Activated T-helper 17 cell treated with anti-CD3 and anti-CD28 coated beads, Interleukin-2, amount 50 U/mL, for 72 hours (primary cell): Measurements from ENCODE around the gene PACS1. TPM values are rescaled to one million over a fixed set of nuclear protein-coding genes. Genes with fewer than 3 reads are reported as not detected.
"Not testable (repeated sequence)": the region's sequence is repeated elsewhere in the genome, so short reads cannot be mapped to it uniquely, and the experiment has no call there.

ENCODE experiments used
- ATAC-seq: fragments of 150-1000 bp; cut with Tn5 transposase; replicated peaks from 2 replicates; pipeline ENCODE4 v1.10.0; 2021; ENCODE audit warnings: mild to moderate bottlenecking, moderate library complexity
- H3K27ac Mint-ChIP-seq: one replicate; pipeline ENCODE4 v1.8.0; 2022; ENCODE audit warnings: mixed read lengths
- H3K27me3 Mint-ChIP-seq: one replicate; pipeline ENCODE4 v1.8.0; 2022; ENCODE audit warnings: mixed read lengths
- H3K36me3 Mint-ChIP-seq: one replicate; pipeline ENCODE4 v1.8.0; 2022; ENCODE audit warnings: low read depth, mild to moderate bottlenecking, mixed read lengths
- H3K4me1 Mint-ChIP-seq: one replicate; pipeline ENCODE4 v1.8.0; 2022; ENCODE audit warnings: mixed read lengths
- H3K4me3 Mint-ChIP-seq: one replicate; pipeline ENCODE4 v1.8.0; 2022; ENCODE audit warnings: mild to moderate bottlenecking, mixed read lengths
- H3K9me3 Mint-ChIP-seq: one replicate; pipeline ENCODE4 v1.8.0; 2022; ENCODE audit warnings: mixed read lengths
- total RNA-seq, 2 donors: library from RNA; stranded (reverse); gene quantifications; one replicate each; pipeline ENCODE4 v1.2.3, GENCODE V29; 2022

PACS1 gene
- total RNA-seq, 2 donors from 2014 or later, result 84.5 to 105 TPM

DNA sequence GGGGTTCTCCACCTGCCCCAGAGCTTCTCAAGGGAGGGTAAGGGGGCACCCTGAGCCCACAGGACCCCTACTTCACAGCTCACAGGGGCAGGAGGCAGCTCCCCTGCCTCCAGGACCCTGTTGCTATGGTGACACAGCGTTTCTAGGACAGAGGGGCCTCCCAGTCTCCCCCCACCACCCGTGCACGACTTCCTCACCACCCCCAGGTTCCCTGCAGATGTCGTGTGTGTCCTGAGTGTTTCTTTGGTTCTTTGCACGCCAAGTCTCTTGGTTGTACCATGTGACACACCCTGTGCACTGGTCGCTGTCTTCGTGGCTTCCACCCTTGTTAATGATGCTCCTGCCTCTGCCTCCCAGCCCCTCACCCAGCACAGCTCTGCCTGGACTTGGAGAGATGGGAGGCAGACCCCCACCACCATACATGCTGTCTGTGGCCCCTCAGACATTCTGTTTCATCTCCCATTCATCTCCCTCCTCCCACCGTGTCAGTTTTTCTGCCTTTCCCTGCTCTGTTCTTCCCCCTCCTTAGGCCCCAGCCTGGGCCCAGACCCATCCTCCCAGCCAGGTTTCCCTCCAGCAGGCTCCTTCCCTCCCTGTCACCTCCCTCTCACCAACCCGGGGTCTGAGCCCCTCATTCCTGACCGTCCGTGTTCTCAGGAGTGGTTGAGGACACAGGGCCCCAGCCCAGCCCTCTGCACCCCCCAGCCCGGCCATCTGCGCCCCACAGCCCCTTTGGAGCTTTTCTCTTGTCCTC, 173.9 kb downstream of the PACS1 start:
- peak overlapping the region; percentile 83 for H3K27ac Mint-ChIP-seq
- no peak for ATAC-seq
- H3K9me3 Mint-ChIP-seq, result no peaks in the 10 kb centered on the region
- H3K4me3 Mint-ChIP-seq, result no peak overlapping the region
- no peaks in the 10 kb centered on the region for H3K27me3 Mint-ChIP-seq
- no peaks in the 10 kb centered on the region for H3K4me1 Mint-ChIP-seq
- H3K36me3 Mint-ChIP-seq, result peaks cover 60% of the 10 kb centered on the region

- peak overlapping the region; percentile 63 for H3K27ac Mint-ChIP-seq
Measured at GRCh38 chr11:66247295-66247694, 177.2 kb downstream of the PACS1 start.

DNA sequence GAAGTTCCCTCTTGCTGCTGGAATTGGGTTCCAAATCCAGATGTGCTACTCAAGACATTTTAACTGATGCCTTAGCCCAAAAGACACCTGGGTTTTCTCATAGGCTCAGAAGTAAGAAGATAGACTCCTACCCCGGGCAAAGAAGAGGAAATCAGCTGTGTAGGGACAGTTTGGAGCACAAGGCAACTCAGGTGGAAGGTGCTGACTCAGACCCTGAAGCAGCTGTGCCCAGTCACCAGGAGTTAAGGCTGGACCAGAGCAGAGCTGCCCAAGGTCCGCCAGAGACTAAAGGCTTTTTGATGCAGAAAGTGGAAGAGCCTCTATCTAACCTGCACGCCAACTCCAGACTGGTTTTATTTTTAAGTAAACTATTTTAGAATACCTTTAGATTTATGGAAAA, 177.7 kb downstream of the PACS1 start:
- Mint-ChIP-seq H3K9me3 (no peaks in the 10 kb centered on the region), H3K4me1 (peaks cover 4% of the 10 kb centered on the region), H3K4me3 (no peak overlapping the region), H3K27me3 (no peaks in the 10 kb centered on the region), H3K36me3 (peaks cover 34% of the 10 kb centered on the region), H3K27ac (peak overlapping the region; percentile 63)
- ATAC-seq, result no peak

More at GRCh38 chr11:66247295-66247694, 177.2 kb downstream of the PACS1 start:
- Mint-ChIP-seq H3K27me3 (no peaks in the 10 kb centered on the region), H3K4me1 (peaks cover 4% of the 10 kb centered on the region), H3K4me3 (no peak overlapping the region), H3K9me3 (no peaks in the 10 kb centered on the region), H3K36me3 (peaks cover 36% of the 10 kb centered on the region)
- no peak for ATAC-seq

DNA sequence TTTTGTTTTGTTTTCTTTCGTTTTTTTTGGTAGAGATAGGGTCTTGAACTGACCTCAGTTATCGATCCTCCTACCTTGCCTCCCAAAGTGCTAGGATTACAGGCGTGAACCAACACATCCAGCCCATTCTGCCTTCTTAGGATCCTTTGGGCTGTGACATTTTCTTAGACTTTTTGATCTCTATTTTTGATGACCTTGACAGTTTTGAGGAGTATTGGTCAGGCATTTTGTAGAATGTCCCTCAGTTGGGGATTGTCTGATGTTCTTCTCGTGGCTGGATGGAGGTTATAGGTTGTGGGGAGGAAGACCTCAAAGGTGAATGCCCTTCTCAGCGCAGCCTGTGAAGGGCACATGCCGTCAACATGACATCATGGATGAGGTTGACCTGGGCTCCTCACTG, 178.8 kb downstream of the PACS1 start:
- Mint-ChIP-seq H3K4me1 (peaks cover 4% of the 10 kb centered on the region), H3K27ac (peak overlapping the region; percentile 13), H3K36me3 (peaks cover 33% of the 10 kb centered on the region), H3K27me3 (no peaks in the 10 kb centered on the region), H3K4me3 (no peak overlapping the region), H3K9me3 (no peaks in the 10 kb centered on the region)
- ATAC-seq, result no peak

DNA sequence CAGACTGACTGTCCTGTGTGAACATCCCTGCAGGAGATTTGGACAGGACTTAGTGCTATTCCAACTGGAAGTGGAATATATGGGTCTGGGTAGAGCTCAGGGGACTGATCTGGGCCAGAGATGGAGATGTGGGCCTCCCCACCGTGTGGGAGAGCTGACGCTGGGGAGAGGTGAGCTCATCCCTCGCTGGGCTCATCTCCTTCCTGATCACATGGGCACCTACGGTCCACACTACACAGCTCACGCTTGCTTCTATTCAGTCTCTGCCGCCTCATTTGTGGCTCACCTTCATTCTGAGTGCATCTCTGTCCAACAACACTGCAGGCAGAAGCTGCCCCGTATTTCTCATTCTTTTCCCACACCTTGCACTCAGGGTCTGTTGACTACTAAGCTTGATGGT, 181.7 kb downstream of the PACS1 start:
- peak; percentile 38 for ATAC-seq
- H3K27me3 Mint-ChIP-seq, result no peaks in the 10 kb centered on the region
- H3K9me3 Mint-ChIP-seq, result no peaks in the 10 kb centered on the region
- H3K27ac Mint-ChIP-seq, result no peak overlapping the region
- no peak overlapping the region for H3K4me3 Mint-ChIP-seq
- H3K4me1 Mint-ChIP-seq, result peaks cover 7% of the 10 kb centered on the region
- H3K36me3 Mint-ChIP-seq, result peaks cover 20% of the 10 kb centered on the region

- not testable (repeated sequence) for ATAC-seq, H3K4me3 Mint-ChIP-seq, H3K4me1 Mint-ChIP-seq, H3K9me3 Mint-ChIP-seq, H3K27me3 Mint-ChIP-seq
- Mint-ChIP-seq H3K27ac (peak overlapping the region; percentile 74), H3K36me3 (peaks cover 14% of the 10 kb centered on the region)
Measured at GRCh38 chr11:66253081-66253480, 183.0 kb downstream of the PACS1 start.

- Mint-ChIP-seq H3K4me1 (peaks cover 14% of the 10 kb centered on the region), H3K9me3 (no peaks in the 10 kb centered on the region), H3K36me3 (peaks cover 63% of the 10 kb centered on the region), H3K4me3 (peak overlapping the region; percentile 96), H3K27me3 (no peaks in the 10 kb centered on the region), H3K27ac (peak overlapping the region; percentile 80)
- peak; percentile 4 for ATAC-seq
Measured at GRCh38 chr11:66258473-66258893, 188.4 kb downstream of the PACS1 start.

DNA sequence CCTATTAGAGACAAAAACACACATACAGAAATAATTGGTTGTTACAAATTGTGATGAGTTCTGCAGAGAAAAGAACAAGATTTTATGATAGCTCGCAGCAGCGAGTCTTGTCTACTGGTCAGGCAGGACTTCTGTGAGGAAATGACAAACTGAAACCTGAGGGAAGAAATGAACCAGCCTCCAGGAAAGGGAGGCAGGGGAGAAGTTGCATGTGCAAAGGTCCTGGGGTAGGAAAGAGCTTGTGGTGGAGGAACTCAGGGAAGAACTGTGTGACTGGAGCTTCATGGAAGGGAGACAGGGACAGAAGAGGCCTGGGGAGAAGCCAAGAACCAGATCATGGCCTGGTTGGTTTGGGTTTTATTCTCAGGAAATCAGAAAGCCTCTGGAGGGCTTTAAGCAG, 189.2 kb downstream of the PACS1 start:
- H3K9me3 Mint-ChIP-seq, result no peaks in the 10 kb centered on the region

DNA sequence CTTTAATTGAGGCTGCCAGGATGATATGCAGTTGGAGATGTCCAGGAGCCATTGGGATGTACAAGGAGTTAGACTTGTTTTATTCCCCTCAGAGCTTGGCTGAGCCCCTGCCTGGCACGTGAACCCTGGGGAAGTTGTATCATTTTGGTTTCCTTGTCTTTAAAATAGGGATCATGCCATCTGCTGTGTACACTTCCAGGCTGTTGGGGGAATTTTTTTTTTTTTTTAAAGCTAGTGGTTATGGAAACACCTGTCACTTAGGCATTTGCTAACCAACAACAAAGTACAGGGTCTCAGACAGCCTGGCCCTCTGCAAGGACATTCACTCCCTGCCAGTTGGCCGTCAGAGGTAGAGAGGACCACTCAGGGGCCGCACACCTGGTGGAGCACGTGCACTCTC, 189.9 kb downstream of the PACS1 start:
- Mint-ChIP-seq H3K36me3 (peaks cover 75% of the 10 kb centered on the region), H3K27me3 (no peaks in the 10 kb centered on the region), H3K4me1 (peaks cover 14% of the 10 kb centered on the region), H3K9me3 (no peaks in the 10 kb centered on the region), H3K27ac (peak overlapping the region; percentile 80), H3K4me3 (peak overlapping the region; percentile 96)
- ATAC-seq, result no peak

More for the DNA sequence above, 189.2 kb downstream of the PACS1 start:
- no peak for ATAC-seq
- Mint-ChIP-seq H3K4me1 (peaks cover 14% of the 10 kb centered on the region), H3K36me3 (peaks cover 68% of the 10 kb centered on the region), H3K27ac (peak overlapping the region; percentile 80), H3K27me3 (no peaks in the 10 kb centered on the region), H3K4me3 (peak overlapping the region; percentile 96)

GRCh38 chr11:66261578-66261977, 191.5 kb downstream of the PACS1 start:
- no peaks in the 10 kb centered on the region for H3K27me3 Mint-ChIP-seq
- H3K4me3 Mint-ChIP-seq, result no peak overlapping the region
- H3K27ac Mint-ChIP-seq, result no peak overlapping the region
- H3K36me3 Mint-ChIP-seq, result peaks cover 76% of the 10 kb centered on the region
- H3K9me3 Mint-ChIP-seq, result no peaks in the 10 kb centered on the region
- peaks cover 13% of the 10 kb centered on the region for H3K4me1 Mint-ChIP-seq
- no peak for ATAC-seq

DNA sequence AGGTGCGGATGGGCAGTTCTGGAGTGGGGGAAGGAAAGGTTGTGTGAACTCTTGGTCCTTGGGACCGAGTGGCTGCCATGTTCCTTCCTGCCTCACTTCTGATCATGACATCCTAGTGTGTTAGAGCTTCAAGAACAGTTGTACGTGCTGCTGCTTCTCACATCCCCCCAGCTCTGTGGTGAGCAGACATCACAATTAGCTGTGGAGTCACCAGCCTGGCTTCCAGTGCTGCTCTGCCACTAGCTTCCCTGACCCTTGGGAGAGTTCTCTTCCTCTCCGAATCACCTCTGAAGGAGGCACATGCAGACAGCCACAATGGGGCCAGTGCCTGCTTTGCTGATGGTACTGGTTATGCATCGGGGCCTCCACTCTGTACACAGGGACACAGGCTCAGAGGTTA, 192.1 kb downstream of the PACS1 start:
- Mint-ChIP-seq H3K36me3 (peaks cover 76% of the 10 kb centered on the region), H3K27me3 (no peaks in the 10 kb centered on the region), H3K9me3 (no peaks in the 10 kb centered on the region), H3K4me3 (no peak overlapping the region), H3K4me1 (peaks cover 12% of the 10 kb centered on the region), H3K27ac (no peak overlapping the region)
- ATAC-seq, result no peak

- H3K4me3 Mint-ChIP-seq, result no peak overlapping the region
- no peak overlapping the region for H3K27ac Mint-ChIP-seq
- H3K4me1 Mint-ChIP-seq, result peaks cover 14% of the 10 kb centered on the region
- ATAC-seq, result no peak
- no peaks in the 10 kb centered on the region for H3K9me3 Mint-ChIP-seq
- peaks cover 78% of the 10 kb centered on the region for H3K36me3 Mint-ChIP-seq
- no peaks in the 10 kb centered on the region for H3K27me3 Mint-ChIP-seq
Measured at GRCh38 chr11:66262696-66263095, 192.6 kb downstream of the PACS1 start.

GRCh38 chr11:66263231-66263630, 193.2 kb downstream of the PACS1 start:
- H3K4me3 Mint-ChIP-seq, result no peak overlapping the region
- H3K9me3 Mint-ChIP-seq, result no peaks in the 10 kb centered on the region
- H3K27ac Mint-ChIP-seq, result no peak overlapping the region
- ATAC-seq, result no peak
- H3K4me1 Mint-ChIP-seq, result peaks cover 14% of the 10 kb centered on the region
- peaks cover 79% of the 10 kb centered on the region for H3K36me3 Mint-ChIP-seq
- H3K27me3 Mint-ChIP-seq, result no peaks in the 10 kb centered on the region

- Mint-ChIP-seq H3K27me3 (no peaks in the 10 kb centered on the region), H3K4me3 (no peak overlapping the region), H3K27ac (no peak overlapping the region)
Measured at GRCh38 chr11:66263785-66264184, 193.7 kb downstream of the PACS1 start.

DNA sequence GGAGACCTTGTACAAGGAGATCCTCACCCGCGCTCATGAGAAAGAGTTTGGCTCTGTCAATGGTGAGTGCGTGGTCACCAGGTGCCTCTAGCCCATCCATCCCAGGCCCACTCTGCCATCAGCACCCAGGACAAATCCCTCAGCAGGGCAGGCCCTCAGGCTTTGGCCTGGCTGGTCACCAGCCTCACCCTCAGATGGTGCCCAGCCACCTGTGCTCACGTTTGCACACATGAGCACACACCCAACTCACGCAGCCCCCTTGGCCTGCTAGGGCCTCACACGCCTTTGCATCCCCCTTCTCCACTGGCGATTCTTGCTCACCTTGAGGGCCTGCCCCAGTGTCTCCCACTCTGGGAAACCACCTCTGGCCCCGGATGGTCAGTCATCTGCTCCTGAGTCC, 194.3 kb downstream of the PACS1 start:
- Mint-ChIP-seq H3K4me3 (no peak overlapping the region), H3K36me3 (peaks cover 79% of the 10 kb centered on the region), H3K27ac (no peak overlapping the region), H3K4me1 (peaks cover 12% of the 10 kb centered on the region), H3K9me3 (no peaks in the 10 kb centered on the region), H3K27me3 (no peaks in the 10 kb centered on the region)
- ATAC-seq, result no peak

More at GRCh38 chr11:66263785-66264184, 193.7 kb downstream of the PACS1 start:
- ATAC-seq, result no peak
- Mint-ChIP-seq H3K9me3 (no peaks in the 10 kb centered on the region), H3K36me3 (peaks cover 79% of the 10 kb centered on the region), H3K4me1 (peaks cover 14% of the 10 kb centered on the region)
